ENCODE measurements around the gene ANXA2R. TPM values are rescaled to one million over a fixed set of nuclear protein-coding genes. Genes with fewer than 3 reads are reported as not detected.
A peak's percentile ranks its signal among the peaks of the same experiment; 100 is the strongest.

The ANXA2R gene
- total RNA-seq, 1 experiment from 2014 or later, result 8.9 TPM

GRCh38 chr5:43041110-43041668 lies 1.1 kb upstream of the ANXA2R start:
- Histone ChIP-seq H3K9me3 (ENCODE audit: low read length) (no peaks in the 10 kb centered on the region), H3K4me1 (ENCODE audit: insufficient read depth, low read length) (peaks cover 13% of the 10 kb centered on the region), H3F3A (ENCODE audit: low read length, unreplicated experiment) (no peaks in the 10 kb centered on the region), H3K79me2 (ENCODE audit: low read length) (peaks cover 90% of the 10 kb centered on the region), H3K9ac (ENCODE audit: low read length) (peak overlapping the region; percentile 88), H2AFZ (ENCODE audit: low read length) (peak overlapping the region; percentile 79), H3K9me2 (replicated peaks; ENCODE audit: low read length) (no peaks in the 10 kb centered on the region), H3K36me3 (ENCODE audit: low read depth, low read length) (no peaks in the 10 kb centered on the region), H3K27ac (ENCODE audit: low read length) (peak overlapping the region; percentile 90), H4K20me1 (ENCODE audit: low read length) (no peaks in the 10 kb centered on the region), H3K4me3 (ENCODE audit: low read length) (peak overlapping the region; percentile 70), H3K27me3 (ENCODE audit: low read length) (no peaks in the 10 kb centered on the region), H3K4me2 (ENCODE audit: low read length) (peak overlapping the region; percentile 96)
- no TSS peak for BruUV-seq (replicated peaks)
- CTCF ChIA-PET, result interaction anchor here (0.6 to 3.3 kb wide), 7 partner anchors 21 to 1319 kb away, joined by 3 to 20 read pairs (median 4); no protein-coding TSS in a partner anchor
- no peak for DNase-seq
- POLR2A ChIA-PET (ENCODE audit: unreplicated experiment), result interaction anchor here (0.6 to 2.0 kb wide), 11 partner anchors 21 to 152 kb away, joined by 3 to 11 read pairs (median 6); partner anchors contain the start of gene ZNF131
- intact Hi-C loops (cut with micrococcal nuclease), result loop anchor here (1.0 to 10.0 kb wide), 4 partner anchors 34 to 441 kb away; partner anchors contain the start of gene TMEM267
- TF ChIP-seq CTCF (conservative IDR thresholded peaks at IDR 0.05; ENCODE audit: low read depth, low read length) (no peak), EZH2 (IDR thresholded peaks at IDR 0.05; ENCODE audit: low read length, unreplicated experiment) (no peak), EZH2phosphoT487 (IDR thresholded peaks at IDR 0.05; ENCODE audit: borderline replicate concordance, low read length) (no peak)
- ATAC-seq, result no peak

- Histone ChIP-seq H2AFZ (ENCODE audit: low read length) (peak overlapping the region; percentile 69), H3K9me3 (ENCODE audit: low read length) (no peaks in the 10 kb centered on the region), H4K20me1 (ENCODE audit: low read length) (no peaks in the 10 kb centered on the region), H3K27ac (ENCODE audit: low read length) (peak overlapping the region; percentile 90), H3K4me1 (ENCODE audit: insufficient read depth, low read length) (peaks cover 26% of the 10 kb centered on the region), H3K36me3 (ENCODE audit: low read depth, low read length) (no peaks in the 10 kb centered on the region), H3K79me2 (ENCODE audit: low read length) (peaks cover 92% of the 10 kb centered on the region), H3K4me2 (ENCODE audit: low read length) (peak overlapping the region; percentile 96), H3K27me3 (ENCODE audit: low read length) (no peaks in the 10 kb centered on the region), H3F3A (ENCODE audit: low read length, unreplicated experiment) (peaks cover 7% of the 10 kb centered on the region), H3K9me2 (replicated peaks; ENCODE audit: low read length) (no peaks in the 10 kb centered on the region), H3K9ac (ENCODE audit: low read length) (peak overlapping the region; percentile 88), H3K4me3 (ENCODE audit: low read length) (peak overlapping the region; percentile 70)
- intact Hi-C loops (cut with micrococcal nuclease), result loop anchor here (1.0 to 10.0 kb wide), 7 partner anchors 19 to 443 kb away; partner anchors contain the start of gene TMEM267
- ATAC-seq (peak; percentile 8), DNase-seq (peak; percentile 84)
- TSS peak; percentile 32 for BruUV-seq (replicated peaks)
- POLR2A ChIA-PET (ENCODE audit: unreplicated experiment), result interaction anchor here (1.0 kb wide), 1 partner anchor 22 kb away, joined by 5 read pairs; no protein-coding TSS in a partner anchor
- TF ChIP-seq CTCF (conservative IDR thresholded peaks at IDR 0.05; ENCODE audit: low read depth, low read length) (peak; percentile 35; the same call in 1 of the 2 replicates), EZH2 (IDR thresholded peaks at IDR 0.05; ENCODE audit: low read length, unreplicated experiment) (no peak), EZH2phosphoT487 (IDR thresholded peaks at IDR 0.05; ENCODE audit: borderline replicate concordance, low read length) (no peak)
- CTCF ChIA-PET, result interaction anchor here (1.4 to 3.3 kb wide), 2 partner anchors 25 to 131 kb away, joined by 5 to 20 read pairs; no protein-coding TSS in a partner anchor
Measured at GRCh38 chr5:43039471-43040286, 440 bp downstream of the ANXA2R start.
